ENCODE measurements around the gene ATIC.

DNA sequence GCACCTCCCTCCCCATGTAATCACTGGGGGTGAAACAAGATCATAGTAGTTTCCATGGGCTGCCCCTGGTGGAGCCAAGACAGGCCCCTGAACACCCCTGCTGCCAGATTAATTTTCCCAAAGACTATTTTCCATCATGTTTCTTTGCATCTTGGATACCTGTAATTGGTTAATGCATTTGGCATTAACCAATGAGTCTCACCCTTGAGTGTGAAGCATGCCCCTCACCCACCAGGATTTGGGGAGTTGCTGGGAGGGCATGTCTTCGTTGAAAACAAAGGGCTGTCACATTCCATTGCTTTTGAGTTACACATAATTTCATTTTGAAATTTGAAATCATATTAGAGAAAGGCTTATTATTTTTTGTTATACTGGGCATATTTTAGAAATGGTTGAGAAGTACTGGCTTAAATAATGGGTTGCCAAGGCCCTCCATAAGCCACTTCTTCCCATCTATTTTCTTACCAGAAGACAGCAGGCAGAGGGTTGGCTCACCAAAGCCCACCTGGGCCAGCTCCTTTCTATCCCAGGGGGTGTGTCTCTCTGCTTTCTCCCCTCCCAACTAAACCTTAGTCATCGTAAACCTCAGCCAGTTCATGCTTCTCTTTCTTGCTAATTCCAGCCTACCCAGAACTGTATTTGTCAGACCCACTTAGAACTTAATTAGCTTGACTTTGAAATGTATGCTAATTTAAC lies 51.8 kb downstream of the ATIC start:
- TF ChIP-seq, protein P1, sequence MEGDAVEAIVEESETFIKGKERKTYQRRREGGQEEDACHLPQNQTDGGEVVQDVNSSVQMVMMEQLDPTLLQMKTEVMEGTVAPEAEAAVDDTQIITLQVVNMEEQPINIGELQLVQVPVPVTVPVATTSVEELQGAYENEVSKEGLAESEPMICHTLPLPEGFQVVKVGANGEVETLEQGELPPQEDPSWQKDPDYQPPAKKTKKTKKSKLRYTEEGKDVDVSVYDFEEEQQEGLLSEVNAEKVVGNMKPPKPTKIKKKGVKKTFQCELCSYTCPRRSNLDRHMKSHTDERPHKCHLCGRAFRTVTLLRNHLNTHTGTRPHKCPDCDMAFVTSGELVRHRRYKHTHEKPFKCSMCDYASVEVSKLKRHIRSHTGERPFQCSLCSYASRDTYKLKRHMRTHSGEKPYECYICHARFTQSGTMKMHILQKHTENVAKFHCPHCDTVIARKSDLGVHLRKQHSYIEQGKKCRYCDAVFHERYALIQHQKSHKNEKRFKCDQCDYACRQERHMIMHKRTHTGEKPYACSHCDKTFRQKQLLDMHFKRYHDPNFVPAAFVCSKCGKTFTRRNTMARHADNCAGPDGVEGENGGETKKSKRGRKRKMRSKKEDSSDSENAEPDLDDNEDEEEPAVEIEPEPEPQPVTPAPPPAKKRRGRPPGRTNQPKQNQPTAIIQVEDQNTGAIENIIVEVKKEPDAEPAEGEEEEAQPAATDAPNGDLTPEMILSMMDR (IDR thresholded peaks at IDR 0.05): no peak
- TF ChIP-seq POLR2A (IDR thresholded peaks at IDR 0.05): no peak

Data from heart left ventricle (tissue), 13 donors.